Dendritic cell treated with granulocyte-macrophage colony-stimulating factor and Interleukin-4, amounts not matched to agents 40 ng/mL and 50 ng/mL, for 4 days (primary cell): ENCODE results near the gene GNB1L.
A peak's percentile ranks its signal among the peaks of the same experiment; 100 is the strongest.

Source experiments
- H3K27ac Mint-ChIP-seq: one replicate; pipeline ENCODE4 v1.8.0; 2022; ENCODE audit warnings: mild to moderate bottlenecking, mixed read lengths
- H3K27me3 Mint-ChIP-seq: one replicate; pipeline ENCODE4 v1.8.0; 2022; ENCODE audit warnings: mild to moderate bottlenecking, mixed read lengths
- H3K36me3 Mint-ChIP-seq: one replicate; pipeline ENCODE4 v1.8.0; 2022; ENCODE audit warnings: low read depth, mixed read lengths
- H3K4me1 Mint-ChIP-seq: one replicate; pipeline ENCODE4 v1.8.0; 2022; ENCODE audit warnings: low read depth, mixed read lengths
- H3K4me3 Mint-ChIP-seq: one replicate; pipeline ENCODE4 v1.8.0; 2022; ENCODE audit warnings: mild to moderate bottlenecking, moderate library complexity, mixed read lengths
- H3K9me3 Mint-ChIP-seq: one replicate; pipeline ENCODE4 v1.8.0; 2022; ENCODE audit warnings: mixed read lengths
- intact Hi-C: fragments of 100-400 bp; cut with micrococcal nuclease; formaldehyde crosslinking; loops from one replicate; pipeline ENCODE4 v1.15.0; 2022

GNB1L gene

GRCh38 chr22:19852177-19852781 is 2.4 kb downstream of the GNB1L start:
- Mint-ChIP-seq H3K4me1 (peaks cover 42% of the 10 kb centered on the region), H3K36me3 (peaks cover 61% of the 10 kb centered on the region), H3K4me3 (no peak overlapping the region), H3K27me3 (no peaks in the 10 kb centered on the region), H3K9me3 (no peaks in the 10 kb centered on the region), H3K27ac (no peak overlapping the region)
- intact Hi-C loops = no loop called here

GRCh38 chr22:19851291-19852176 is 3.1 kb downstream of the GNB1L start:
- Mint-ChIP-seq H3K27me3 (no peaks in the 10 kb centered on the region), H3K9me3 (no peaks in the 10 kb centered on the region), H3K4me3 (no peak overlapping the region), H3K27ac (no peak overlapping the region), H3K4me1 (peaks cover 42% of the 10 kb centered on the region), H3K36me3 (peaks cover 66% of the 10 kb centered on the region)
- intact Hi-C loops = no loop called here

GRCh38 chr22:19850763-19851109 is 3.9 kb downstream of the GNB1L start:
- intact Hi-C loops = no loop called here
- Mint-ChIP-seq H3K4me1 (peaks cover 40% of the 10 kb centered on the region), H3K9me3 (no peaks in the 10 kb centered on the region), H3K4me3 (no peak overlapping the region), H3K27ac (no peak overlapping the region), H3K27me3 (no peaks in the 10 kb centered on the region), H3K36me3 (peaks cover 66% of the 10 kb centered on the region)

GRCh38 chr22:19849835-19850762 is 4.6 kb downstream of the GNB1L start:
- H3K27me3 Mint-ChIP-seq = no peaks in the 10 kb centered on the region
- no peak overlapping the region for H3K4me3 Mint-ChIP-seq
- H3K4me1 Mint-ChIP-seq = peaks cover 40% of the 10 kb centered on the region
- peaks cover 63% of the 10 kb centered on the region for H3K36me3 Mint-ChIP-seq
- no peak overlapping the region for H3K27ac Mint-ChIP-seq
- H3K9me3 Mint-ChIP-seq = no peaks in the 10 kb centered on the region
- intact Hi-C loops = no loop called here

GRCh38 chr22:19848298-19849224 is 6.1 kb downstream of the GNB1L start:
- H3K27ac Mint-ChIP-seq = no peak overlapping the region
- H3K36me3 Mint-ChIP-seq = peaks cover 50% of the 10 kb centered on the region
- H3K4me3 Mint-ChIP-seq = no peak overlapping the region
- intact Hi-C loops = no loop called here
- H3K27me3 Mint-ChIP-seq = no peaks in the 10 kb centered on the region
- H3K4me1 Mint-ChIP-seq = peaks cover 47% of the 10 kb centered on the region
- no peaks in the 10 kb centered on the region for H3K9me3 Mint-ChIP-seq

GRCh38 chr22:19847345-19847632 is 7.4 kb downstream of the GNB1L start:
- H3K27me3 Mint-ChIP-seq = no peaks in the 10 kb centered on the region
- H3K36me3 Mint-ChIP-seq = peaks cover 39% of the 10 kb centered on the region
- no peak overlapping the region for H3K27ac Mint-ChIP-seq
- H3K4me1 Mint-ChIP-seq = peaks cover 38% of the 10 kb centered on the region
- intact Hi-C loops = no loop called here
- no peak overlapping the region for H3K4me3 Mint-ChIP-seq
- H3K9me3 Mint-ChIP-seq = no peaks in the 10 kb centered on the region

- H3K27ac Mint-ChIP-seq = no peak overlapping the region
- no peak overlapping the region for H3K4me3 Mint-ChIP-seq
- intact Hi-C loops = no loop called here
- H3K9me3 Mint-ChIP-seq = no peaks in the 10 kb centered on the region
- H3K4me1 Mint-ChIP-seq = peaks cover 33% of the 10 kb centered on the region
- no peaks in the 10 kb centered on the region for H3K27me3 Mint-ChIP-seq
- peaks cover 34% of the 10 kb centered on the region for H3K36me3 Mint-ChIP-seq
These were observed 7.9 kb downstream of the GNB1L start for GRCh38 chr22:19846620-19847344.

- Mint-ChIP-seq H3K27ac (peak overlapping the region; percentile 92), H3K9me3 (no peaks in the 10 kb centered on the region), H3K36me3 (peaks cover 18% of the 10 kb centered on the region), H3K27me3 (no peaks in the 10 kb centered on the region), H3K4me3 (peak overlapping the region; percentile 57), H3K4me1 (peaks cover 29% of the 10 kb centered on the region)
- intact Hi-C loops = no loop called here
These were observed 9.5 kb downstream of the GNB1L start for GRCh38 chr22:19845054-19845722.

- Mint-ChIP-seq H3K4me1 (peaks cover 29% of the 10 kb centered on the region), H3K9me3 (no peaks in the 10 kb centered on the region), H3K4me3 (peak overlapping the region; percentile 57), H3K36me3 (peaks cover 11% of the 10 kb centered on the region), H3K27me3 (no peaks in the 10 kb centered on the region), H3K27ac (peak overlapping the region; percentile 92)
- intact Hi-C loops = no loop called here
These were observed 10.2 kb downstream of the GNB1L start for GRCh38 chr22:19844377-19845053.

GRCh38 chr22:19843857-19844376 is 10.8 kb downstream of the GNB1L start:
- peaks cover 11% of the 10 kb centered on the region for H3K36me3 Mint-ChIP-seq
- H3K27ac Mint-ChIP-seq = peak overlapping the region; percentile 92
- H3K9me3 Mint-ChIP-seq = no peaks in the 10 kb centered on the region
- peak overlapping the region; percentile 57 for H3K4me3 Mint-ChIP-seq
- no peaks in the 10 kb centered on the region for H3K27me3 Mint-ChIP-seq
- H3K4me1 Mint-ChIP-seq = peaks cover 29% of the 10 kb centered on the region
- intact Hi-C loops = no loop called here

- H3K36me3 Mint-ChIP-seq = peaks cover 11% of the 10 kb centered on the region
- H3K9me3 Mint-ChIP-seq = no peaks in the 10 kb centered on the region
- peaks cover 29% of the 10 kb centered on the region for H3K4me1 Mint-ChIP-seq
- H3K4me3 Mint-ChIP-seq = peak overlapping the region; percentile 57
- no peaks in the 10 kb centered on the region for H3K27me3 Mint-ChIP-seq
- intact Hi-C loops = no loop called here
- peak overlapping the region; percentile 92 for H3K27ac Mint-ChIP-seq
These were observed 11.4 kb downstream of the GNB1L start for GRCh38 chr22:19843107-19843856.
